Uterus (tissue), 2 donors: ENCODE data around the gene TTC4.

Experiments
- POLR2A ChIP-seq, 2 donors: fragments of 450-650 bp; IDR thresholded peaks; one replicate each; pipeline ENCODE4 v1.6.1; 2016; ENCODE audit warnings: antibody characterized with exemption in 2 of 2, mild to moderate bottlenecking in 1 of 2, moderate library complexity in 1 of 2
- TF ChIP-seq, protein P1 (sequence below), 4 experiments: fragments of 200-600 bp in 2 of 4; fragments of 450-650 bp in 2 of 4; sonication (generic) in 2 of 4; IDR thresholded peaks; one replicate each; pipeline ENCODE4 v1.5.1; 2016 to 2019; ENCODE audit warnings: antibody characterized with exemption in 4 of 4, mild to moderate bottlenecking in 2 of 4, moderate library complexity in 1 of 4

DNA sequence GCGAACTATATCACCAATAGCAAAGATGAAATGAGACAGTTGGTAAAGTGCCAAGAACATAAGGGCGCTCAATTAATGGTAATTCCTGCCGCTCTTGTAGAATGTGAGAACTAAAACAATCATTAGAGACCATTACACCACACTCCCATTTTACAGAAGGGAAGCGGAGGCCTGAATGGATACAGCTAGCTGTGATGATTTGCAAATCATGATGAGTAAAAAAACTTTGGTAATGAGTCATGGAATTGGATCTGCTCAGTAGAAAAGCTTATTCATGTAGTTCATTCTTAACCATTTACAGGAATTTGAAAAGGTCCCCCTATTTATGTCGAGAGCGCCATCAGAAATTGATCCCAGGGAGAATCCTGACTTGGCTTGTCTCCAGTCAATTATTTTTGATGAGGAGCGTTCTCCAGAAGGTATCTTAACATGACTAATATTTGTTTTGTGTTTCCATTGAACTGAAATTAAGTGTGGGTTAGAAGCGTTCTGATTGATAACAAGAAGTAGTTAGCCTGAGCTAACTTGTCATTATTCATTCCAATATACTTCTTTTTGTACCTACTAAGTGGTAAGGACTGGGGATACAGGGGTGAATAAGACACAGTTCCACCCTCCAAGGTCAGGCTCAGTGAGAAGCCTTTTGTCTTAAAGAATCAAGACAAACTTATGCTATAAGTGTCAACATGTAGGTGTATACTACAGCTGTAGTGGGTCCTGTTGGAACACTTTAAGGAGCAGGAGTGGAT is 812 bp downstream of the TTC4 start:
- TF ChIP-seq, protein P1, sequence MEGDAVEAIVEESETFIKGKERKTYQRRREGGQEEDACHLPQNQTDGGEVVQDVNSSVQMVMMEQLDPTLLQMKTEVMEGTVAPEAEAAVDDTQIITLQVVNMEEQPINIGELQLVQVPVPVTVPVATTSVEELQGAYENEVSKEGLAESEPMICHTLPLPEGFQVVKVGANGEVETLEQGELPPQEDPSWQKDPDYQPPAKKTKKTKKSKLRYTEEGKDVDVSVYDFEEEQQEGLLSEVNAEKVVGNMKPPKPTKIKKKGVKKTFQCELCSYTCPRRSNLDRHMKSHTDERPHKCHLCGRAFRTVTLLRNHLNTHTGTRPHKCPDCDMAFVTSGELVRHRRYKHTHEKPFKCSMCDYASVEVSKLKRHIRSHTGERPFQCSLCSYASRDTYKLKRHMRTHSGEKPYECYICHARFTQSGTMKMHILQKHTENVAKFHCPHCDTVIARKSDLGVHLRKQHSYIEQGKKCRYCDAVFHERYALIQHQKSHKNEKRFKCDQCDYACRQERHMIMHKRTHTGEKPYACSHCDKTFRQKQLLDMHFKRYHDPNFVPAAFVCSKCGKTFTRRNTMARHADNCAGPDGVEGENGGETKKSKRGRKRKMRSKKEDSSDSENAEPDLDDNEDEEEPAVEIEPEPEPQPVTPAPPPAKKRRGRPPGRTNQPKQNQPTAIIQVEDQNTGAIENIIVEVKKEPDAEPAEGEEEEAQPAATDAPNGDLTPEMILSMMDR (IDR thresholded peaks at IDR 0.05), result no peak
- TF ChIP-seq POLR2A (IDR thresholded peaks at IDR 0.05), result no peak
